Colonic mucosa (tissue), 2 donors: ENCODE measurements around the gene TCF4. TPM values are rescaled to one million over a fixed set of nuclear protein-coding genes. Genes with fewer than 3 reads are reported as not detected.

Source experiments
- microRNA-seq: library from miRNA; unstranded; fragments of <30 nt; microRNA quantifications from one replicate; pipeline ENCODE4, GENCODE V29; 2019
- total RNA-seq, 2 donors: library from RNA; stranded (reverse); fragmentation: NEBNext Ultra II Directional in 1 of 2; extraction: Animal tissue kit (Norgen Biotek cat#: 25700) in 1 of 2; gene quantifications; one replicate each; pipeline ENCODE4 v1.2.1, GENCODE V29; 2021
- donor health status: DM: no; HTN: no; CAD: no.
- donor health status: DM: no; HTN: no; CAD: no.

Gene TCF4
- total RNA-seq, 2 donors from 2014 or later = 9.8 to 29.0 TPM

Small RNA genes within 50 kb of the gene (microRNA-seq; reads per million reads assigned to microRNA genes)
- gene MIR4529 = not detected
